HUES64 (cell line): ENCODE data around the gene UQCC2.

Source experiments
- H3K27ac ChIP-seq: 2 replicates; pipeline ENCODE4 v1.7.0; 2013; ENCODE audit warnings: low read depth, low read length, inconsistent platforms
- H3K27me3 ChIP-seq: 2 replicates; pipeline ENCODE4 v1.6.1; 2013; ENCODE audit warnings: mild to moderate bottlenecking, low read length; ENCODE audit not compliant: insufficient read depth
- H3K36me3 ChIP-seq: 2 replicates; pipeline ENCODE4 v1.6.1; 2013; ENCODE audit warnings: mild to moderate bottlenecking, low read length; ENCODE audit not compliant: insufficient read depth
- H3K4me1 ChIP-seq: 2 replicates; pipeline ENCODE4 v1.6.1; 2013; ENCODE audit warnings: mild to moderate bottlenecking, low read length, moderate library complexity; ENCODE audit not compliant: insufficient read depth
- H3K4me3 ChIP-seq: 2 replicates; pipeline ENCODE4 v1.5.1; 2013; ENCODE audit warnings: mild to moderate bottlenecking, low read length, moderate library complexity
- H3K9ac ChIP-seq: 2 replicates; pipeline ENCODE4 v1.6.1; 2013; ENCODE audit warnings: mild to moderate bottlenecking, low read depth, low read length
- H3K9me3 ChIP-seq: 2 replicates; pipeline ENCODE4 v1.6.1; 2013; ENCODE audit warnings: low read depth, low read length; ENCODE audit not compliant: insufficient read depth
- WGBS: fragments of 150-250, 120-280 bp; methylation state at CpG from one replicate; pipeline ENCODE4 v1.1.7; 2013; ENCODE audit warnings: missing lambda C conversion rate; 5-methylcytosine and 5-hydroxymethylcytosine counted together

UQCC2 gene

DNA sequence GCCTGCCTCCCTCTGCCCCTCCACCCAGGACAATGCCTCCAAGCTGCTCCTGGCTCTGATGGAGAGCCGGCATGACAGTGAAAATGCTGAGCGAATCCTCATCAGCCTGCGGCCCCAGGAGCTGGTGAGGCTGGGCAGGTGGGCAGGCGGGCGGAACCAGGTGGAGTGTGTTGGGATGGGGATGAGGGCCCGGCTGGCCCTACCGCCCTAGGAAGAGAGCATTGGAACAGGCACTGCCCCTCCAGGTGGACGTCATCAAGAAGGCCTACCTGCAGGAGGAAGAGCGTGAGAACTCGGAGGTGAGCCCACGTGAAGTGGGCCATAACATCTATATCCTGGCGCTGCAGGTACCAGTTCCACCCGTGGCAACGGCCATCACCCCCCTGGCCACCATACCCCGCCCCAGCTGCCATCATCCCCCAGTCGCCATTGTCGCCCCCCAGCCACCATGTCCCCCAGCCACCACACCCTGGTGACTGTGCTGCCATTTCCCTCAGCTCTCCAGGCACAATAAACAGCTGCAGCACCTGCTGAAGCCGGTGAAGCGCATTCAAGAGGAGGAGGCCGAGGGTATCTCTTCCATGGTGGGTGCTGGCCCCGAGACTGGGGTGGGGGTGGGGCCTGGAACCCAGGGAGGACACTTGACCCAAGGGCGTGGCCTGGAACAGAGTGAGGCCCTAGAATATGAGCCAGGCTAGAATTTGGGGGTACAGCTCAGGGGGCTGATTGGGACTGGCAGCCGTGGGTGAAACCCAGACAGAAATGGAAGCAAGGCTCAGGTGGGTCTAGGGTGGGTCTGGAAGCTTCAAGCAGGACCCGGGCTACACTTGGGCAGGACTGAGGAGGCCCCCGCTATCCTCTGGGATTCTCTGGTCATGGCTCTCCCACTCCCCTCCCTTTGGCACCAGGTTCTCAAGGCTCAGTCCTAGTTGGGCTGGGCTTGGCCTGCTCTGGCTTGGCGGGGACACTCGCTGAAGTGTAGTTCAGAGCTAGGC lies 24.2 kb downstream of the UQCC2 start:
- Histone ChIP-seq H3K27ac (no peak overlapping the region), H3K9ac (no peak overlapping the region), H3K36me3 (peaks cover 81% of the 10 kb centered on the region), H3K4me3 (no peak overlapping the region), H3K27me3 (no peaks in the 10 kb centered on the region), H3K4me1 (no peaks in the 10 kb centered on the region), H3K9me3 (no peaks in the 10 kb centered on the region)
- WGBS = 93% methylated on average over 27 of the region's 27 CpGs

GRCh38 chr6:33686225-33686924 lies 25.1 kb downstream of the UQCC2 start:
- no peak overlapping the region for H3K4me3 ChIP-seq
- H3K4me1 ChIP-seq = no peaks in the 10 kb centered on the region
- H3K36me3 ChIP-seq = peaks cover 80% of the 10 kb centered on the region
- H3K9me3 ChIP-seq = no peaks in the 10 kb centered on the region
- H3K27me3 ChIP-seq = no peaks in the 10 kb centered on the region
- no peak overlapping the region for H3K9ac ChIP-seq
- H3K27ac ChIP-seq = no peak overlapping the region
- 92% methylated on average over 6 of the region's 6 CpGs for WGBS

DNA sequence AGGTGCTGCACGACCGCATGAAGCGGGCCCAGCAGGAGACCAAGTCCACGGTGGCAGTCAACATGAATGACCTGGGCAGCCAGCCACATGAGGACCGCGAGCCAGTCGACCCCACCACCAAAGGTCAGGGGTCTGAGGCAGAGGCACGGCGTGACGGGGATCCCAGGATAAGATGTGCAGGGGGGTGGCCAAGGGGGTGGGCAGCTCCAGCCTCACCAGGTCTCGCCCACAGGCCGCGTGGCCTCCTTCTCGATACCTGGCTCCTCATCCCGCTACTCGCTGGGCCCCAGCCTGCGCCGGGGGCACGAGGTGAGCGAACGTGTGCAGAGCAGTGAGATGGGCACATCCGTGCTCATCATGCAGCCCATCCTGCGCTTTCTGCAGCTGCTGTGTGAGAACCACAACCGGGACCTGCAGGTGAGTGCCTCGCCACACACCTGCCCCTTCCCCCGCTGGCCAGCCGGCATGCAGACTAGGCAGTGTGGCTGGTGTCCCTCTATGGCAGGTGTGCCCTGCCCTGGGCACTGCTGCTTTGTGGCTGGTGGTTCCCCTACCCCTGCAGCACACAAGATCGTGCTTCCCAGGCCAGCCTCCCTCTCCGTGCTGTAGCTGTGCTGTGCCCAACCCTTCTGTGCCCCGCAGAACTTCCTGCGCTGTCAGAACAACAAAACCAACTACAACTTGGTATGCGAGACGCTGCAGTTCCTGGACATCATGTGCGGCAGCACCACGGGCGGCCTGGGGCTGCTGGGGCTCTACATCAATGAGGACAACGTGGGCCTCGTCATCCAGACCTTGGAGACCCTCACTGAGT lies 25.9 kb downstream of the UQCC2 start:
- WGBS = 94% methylated on average over 38 of the region's 38 CpGs
- Histone ChIP-seq H3K9ac (no peak overlapping the region), H3K36me3 (peaks cover 76% of the 10 kb centered on the region)

GRCh38 chr6:33684983-33685382 lies 26.5 kb downstream of the UQCC2 start:
- Histone ChIP-seq H3K9me3 (no peaks in the 10 kb centered on the region), H3K36me3 (peaks cover 77% of the 10 kb centered on the region), H3K4me3 (no peak overlapping the region), H3K9ac (no peak overlapping the region), H3K27ac (no peak overlapping the region), H3K4me1 (no peaks in the 10 kb centered on the region), H3K27me3 (no peaks in the 10 kb centered on the region)
- 90% methylated on average over 7 of the region's 7 CpGs for WGBS

More for the DNA sequence above, 25.9 kb downstream of the UQCC2 start:
- Histone ChIP-seq H3K27ac (no peak overlapping the region), H3K4me3 (no peak overlapping the region), H3K27me3 (no peaks in the 10 kb centered on the region), H3K4me1 (no peaks in the 10 kb centered on the region), H3K9me3 (no peaks in the 10 kb centered on the region)

GRCh38 chr6:33684428-33684896 lies 27.0 kb downstream of the UQCC2 start:
- no peak overlapping the region for H3K27ac ChIP-seq
- H3K27me3 ChIP-seq = no peaks in the 10 kb centered on the region
- 96% methylated on average over 16 of the region's 16 CpGs for WGBS
- no peaks in the 10 kb centered on the region for H3K4me1 ChIP-seq
- peaks cover 75% of the 10 kb centered on the region for H3K36me3 ChIP-seq
- H3K9ac ChIP-seq = no peak overlapping the region
- no peak overlapping the region for H3K4me3 ChIP-seq
- H3K9me3 ChIP-seq = no peaks in the 10 kb centered on the region

GRCh38 chr6:33683576-33684427 lies 27.7 kb downstream of the UQCC2 start:
- H3K4me3 ChIP-seq = no peak overlapping the region
- H3K27me3 ChIP-seq = no peaks in the 10 kb centered on the region
- no peaks in the 10 kb centered on the region for H3K4me1 ChIP-seq
- no peaks in the 10 kb centered on the region for H3K9me3 ChIP-seq
- no peak overlapping the region for H3K9ac ChIP-seq
- no peak overlapping the region for H3K27ac ChIP-seq
- peaks cover 74% of the 10 kb centered on the region for H3K36me3 ChIP-seq
- whole genome bisulfite sequencing = 93% methylated on average over 19 of the region's 19 CpGs

DNA sequence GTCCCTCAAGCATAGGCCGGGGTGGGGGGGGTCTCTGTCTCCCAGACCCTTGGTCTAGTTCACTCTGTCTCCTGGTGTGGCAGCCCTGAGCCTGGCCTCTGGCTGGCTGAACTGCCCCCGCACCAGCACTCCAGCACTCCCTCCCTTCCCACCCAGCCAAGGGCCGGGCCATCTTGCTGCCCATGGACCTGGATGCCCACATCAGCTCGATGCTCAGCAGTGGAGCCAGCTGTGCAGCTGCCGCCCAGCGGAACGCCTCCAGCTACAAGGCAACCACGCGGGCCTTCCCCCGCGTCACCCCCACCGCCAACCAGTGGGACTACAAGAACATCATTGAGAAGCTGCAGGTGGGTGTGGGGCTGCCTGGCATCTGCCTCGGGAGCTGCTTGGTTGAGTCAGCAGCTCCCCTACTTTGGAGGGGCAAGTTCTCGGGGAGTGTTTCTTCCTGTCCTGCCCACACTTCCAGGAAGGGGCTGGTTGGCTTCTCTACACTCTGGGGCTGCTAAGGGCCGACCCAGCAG lies 28.4 kb downstream of the UQCC2 start:
- H3K27me3 ChIP-seq = no peaks in the 10 kb centered on the region
- H3K9ac ChIP-seq = no peak overlapping the region
- H3K27ac ChIP-seq = no peak overlapping the region
- 95% methylated on average over 15 of the region's 15 CpGs for WGBS
- no peaks in the 10 kb centered on the region for H3K4me1 ChIP-seq
- no peaks in the 10 kb centered on the region for H3K9me3 ChIP-seq
- H3K4me3 ChIP-seq = no peak overlapping the region
- peaks cover 72% of the 10 kb centered on the region for H3K36me3 ChIP-seq

DNA sequence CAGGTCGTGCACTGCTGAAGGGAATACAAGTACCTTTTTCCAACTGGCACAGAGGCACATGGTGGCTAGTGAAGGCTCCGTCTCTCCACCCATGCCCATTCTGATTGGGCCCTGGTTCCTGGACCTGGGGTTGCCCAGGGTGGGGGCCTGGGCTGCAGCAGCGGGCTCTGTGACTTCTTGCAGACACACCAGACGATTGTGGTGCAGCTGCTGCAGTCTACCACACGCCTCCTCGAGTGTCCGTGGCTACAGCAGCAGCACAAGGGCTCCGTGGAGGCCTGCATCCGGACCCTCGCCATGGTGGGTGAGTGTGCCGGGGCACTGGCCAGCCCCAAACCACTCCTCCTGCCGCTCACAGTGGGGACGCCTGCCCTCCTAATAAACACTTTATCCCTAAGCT lies 29.2 kb downstream of the UQCC2 start:
- no peaks in the 10 kb centered on the region for H3K27me3 ChIP-seq
- no peak overlapping the region for H3K4me3 ChIP-seq
- H3K36me3 ChIP-seq = peaks cover 75% of the 10 kb centered on the region
- no peak overlapping the region for H3K9ac ChIP-seq
- H3K27ac ChIP-seq = no peak overlapping the region
- H3K4me1 ChIP-seq = no peaks in the 10 kb centered on the region
- no peaks in the 10 kb centered on the region for H3K9me3 ChIP-seq
- 96% methylated on average over 13 of the region's 13 CpGs for WGBS

DNA sequence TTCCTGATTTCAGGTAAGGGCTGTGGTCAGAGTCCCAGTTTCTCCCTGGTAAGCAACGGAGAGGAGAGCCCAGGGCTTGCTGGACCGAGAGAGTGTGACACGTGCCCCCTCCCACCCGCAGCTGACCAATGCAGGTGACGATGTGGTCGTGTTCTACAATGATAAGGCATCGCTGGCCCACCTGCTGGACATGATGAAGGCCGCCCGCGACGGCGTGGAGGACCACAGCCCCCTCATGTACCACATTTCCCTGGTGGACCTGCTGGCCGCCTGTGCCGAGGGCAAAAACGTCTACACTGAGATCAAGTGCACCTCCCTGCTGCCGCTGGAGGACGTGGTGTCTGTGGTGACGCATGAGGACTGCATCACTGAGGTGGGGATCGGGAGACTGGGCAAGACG lies 31.7 kb downstream of the UQCC2 start:
- H3K27ac ChIP-seq = no peak overlapping the region
- H3K27me3 ChIP-seq = no peaks in the 10 kb centered on the region
- H3K4me3 ChIP-seq = no peak overlapping the region
- no peaks in the 10 kb centered on the region for H3K9me3 ChIP-seq
- peaks cover 68% of the 10 kb centered on the region for H3K36me3 ChIP-seq
- H3K9ac ChIP-seq = no peak overlapping the region
- WGBS = 92% methylated on average over 20 of the region's 20 CpGs
- no peaks in the 10 kb centered on the region for H3K4me1 ChIP-seq

- no peaks in the 10 kb centered on the region for H3K9me3 ChIP-seq
- H3K27ac ChIP-seq = no peak overlapping the region
- no peaks in the 10 kb centered on the region for H3K27me3 ChIP-seq
- H3K9ac ChIP-seq = no peak overlapping the region
- H3K36me3 ChIP-seq = peaks cover 68% of the 10 kb centered on the region
- H3K4me3 ChIP-seq = no peak overlapping the region
- 97% methylated on average over 12 of the region's 12 CpGs for WGBS
- no peaks in the 10 kb centered on the region for H3K4me1 ChIP-seq
Measured at GRCh38 chr6:33678932-33679490, 32.5 kb downstream of the UQCC2 start.
